GM23248 (cell line): Measurements from ENCODE around the gene SKAP1. TPM values are rescaled to one million over a fixed set of nuclear protein-coding genes. Genes with fewer than 3 reads are reported as not detected.
"Not testable (repeated sequence)": the region's sequence is repeated elsewhere in the genome, so short reads cannot be mapped to it uniquely, and the experiment has no call there.

Experiments used
- DNase-seq: peaks from one replicate; pipeline ENCODE4 v3.0.0-alpha.2; 2015
- H2AFZ ChIP-seq: fragments of 200-600 bp; sonication (generic); 2 replicates; pipeline ENCODE4 v1.6.1; 2016; ENCODE audit warnings: antibody characterized with exemption
- H3F3A ChIP-seq: fragments of 200-600 bp; sonication (generic); 2 replicates; pipeline ENCODE4 v1.6.1; 2016; ENCODE audit warnings: mild to moderate bottlenecking, antibody characterized with exemption, mixed run types; ENCODE audit not compliant: insufficient read depth
- H3K27ac ChIP-seq: fragments of 200-600 bp; sonication (generic); 2 replicates; pipeline ENCODE4 v1.5.1; 2016; ENCODE audit warnings: mild to moderate bottlenecking
- H3K27me3 ChIP-seq: fragments of 200-600 bp; sonication (generic); replicated peaks from 2 replicates; pipeline ENCODE4 v1.6.1; 2016; ENCODE audit warnings: mild to moderate bottlenecking; ENCODE audit not compliant: insufficient read depth
- H3K36me3 ChIP-seq: fragments of 200-600 bp; sonication (generic); 2 replicates; pipeline ENCODE4 v1.6.1; 2016; ENCODE audit warnings: low read depth, mild to moderate bottlenecking
- H3K4me1 ChIP-seq: fragments of 200-600 bp; sonication (generic); 2 replicates; pipeline ENCODE4 v1.6.1; 2016; ENCODE audit warnings: mild to moderate bottlenecking; ENCODE audit not compliant: insufficient read depth
- H3K4me2 ChIP-seq: fragments of 200-600 bp; sonication (generic); one replicate; pipeline ENCODE4 v1.6.1; 2016; ENCODE audit warnings: mild to moderate bottlenecking; ENCODE audit not compliant: unreplicated experiment
- H3K4me3 ChIP-seq: fragments of 200-600 bp; sonication (generic); 2 replicates; pipeline ENCODE4 v1.5.1; 2016; ENCODE audit warnings: mild to moderate bottlenecking
- H3K79me2 ChIP-seq: fragments of 200-600 bp; sonication (generic); 2 replicates; pipeline ENCODE4 v1.6.1; 2016; ENCODE audit warnings: mild to moderate bottlenecking; ENCODE audit not compliant: insufficient read depth
- H3K9ac ChIP-seq: fragments of 200-600 bp; sonication (generic); 2 replicates; pipeline ENCODE4 v1.6.1; 2016; ENCODE audit warnings: mild to moderate bottlenecking
- H3K9me2 ChIP-seq: fragments of 200-600 bp; sonication (generic); 2 replicates; pipeline ENCODE4 v1.6.1; 2016; ENCODE audit warnings: mixed run types, mild to moderate bottlenecking, moderate library complexity; ENCODE audit not compliant: insufficient read depth
- H3K9me3 ChIP-seq: fragments of 200-600 bp; sonication (generic); one replicate; pipeline ENCODE4 v1.6.1; 2017; ENCODE audit warnings: low read depth
- H4K20me1 ChIP-seq: fragments of 200-600 bp; sonication (generic); 2 replicates; pipeline ENCODE4 v1.6.0; 2016; ENCODE audit not compliant: insufficient read depth
- EZH2 ChIP-seq: fragments of 200-600 bp; sonication (generic); IDR thresholded peaks from 2 replicates; pipeline ENCODE4 v1.6.1; 2018; ENCODE audit warnings: antibody characterized with exemption, mild to moderate bottlenecking; ENCODE audit not compliant: insufficient read depth, poor library complexity, severe bottlenecking
- EZH2phosphoT487 ChIP-seq: fragments of 200-600 bp; sonication (generic); IDR thresholded peaks from 2 replicates; pipeline ENCODE4 v1.6.1; 2018; ENCODE audit warnings: antibody characterized with exemption, moderate library complexity, mild to moderate bottlenecking, low read depth; ENCODE audit not compliant: insufficient read depth
- WGBS, 2 experiments: methylation state at CpG; one replicate each; pipeline ENCODE4 v1.1.6; 2015 to 2017; ENCODE audit warnings: low lambda C conversion rate in 2 of 2, low coverage in 1 of 2; ENCODE audit errors: missing lambda C conversion rate in 2 of 2; 5-methylcytosine and 5-hydroxymethylcytosine counted together
- in situ Hi-C: fragments of 300-500 bp; cut with MboI; formaldehyde crosslinking; loops from 2 replicates; pipeline ENCODE4 v1.15.0; 2020
- polyA plus RNA-seq: library from polyadenylated mRNA; unstranded; fragments of >200 nt; fragmentation: Nextera tagmentation; extraction: Ambion mirVana; gene quantifications from 2 replicates; pipeline ENCODE4 v1.2.1, GENCODE V29; 2016
- total RNA-seq: library from RNA; depleted of rRNA; stranded (reverse); fragments of >200 nt; shearing (Covaris generic); gene quantifications from 2 replicates; pipeline ENCODE4 v1.2.3, GENCODE V29; 2014

The SKAP1 gene
- total and polyA plus RNA-seq, 2 experiments from 2014 or later, result not detected

DNA sequence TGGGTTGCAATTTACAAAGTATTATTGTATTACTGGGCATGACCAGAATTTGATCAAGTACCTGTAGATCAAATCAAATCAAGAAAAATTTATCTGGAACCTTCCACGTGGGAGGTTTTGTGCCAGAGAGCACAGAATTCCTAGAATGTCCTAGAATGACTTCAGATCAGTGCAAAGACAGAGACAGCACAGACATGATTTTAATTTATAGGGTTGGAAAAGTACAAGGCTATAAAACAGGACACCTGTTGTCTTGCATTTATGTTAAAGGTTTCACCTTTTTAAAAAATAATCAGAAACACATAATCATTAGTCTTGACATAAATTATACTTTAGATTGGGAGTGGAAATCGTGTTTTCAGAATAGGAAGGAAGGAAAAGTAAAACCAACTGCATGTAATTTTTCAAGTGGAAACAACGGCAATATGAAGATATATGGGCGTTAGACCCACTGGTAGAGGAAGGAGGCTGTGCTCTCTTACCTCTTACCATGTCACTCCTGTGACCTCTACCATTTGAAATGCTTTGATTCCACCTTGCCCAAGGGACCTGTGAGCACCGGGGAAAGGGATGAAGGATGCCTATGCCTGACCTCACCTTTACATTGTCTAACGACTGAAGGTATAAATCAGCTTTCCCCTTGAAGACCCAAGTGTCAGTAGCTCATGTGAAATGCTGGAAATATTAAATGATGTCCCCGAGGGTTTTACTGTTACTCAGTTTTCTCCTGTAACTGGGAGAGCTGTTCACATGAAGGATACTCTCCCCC lies 222.1 kb downstream of the SKAP1 start:
- no peak for TF ChIP-seq EZH2phosphoT487
- no peak for TF ChIP-seq EZH2
- Histone ChIP-seq H3K4me3 (no peak overlapping the region), H3K9me3 (no peaks in the 10 kb centered on the region), H4K20me1 (no peaks in the 10 kb centered on the region), H3K27me3 (peaks cover 46% of the 10 kb centered on the region), H3K4me2 (no peak overlapping the region), H3K9ac (no peak overlapping the region), H2AFZ (no peak overlapping the region), H3K9me2 (no peaks in the 10 kb centered on the region), H3K27ac (no peak overlapping the region), H3K4me1 (peaks cover 5% of the 10 kb centered on the region; the same call in 1 of the 2 replicates), H3K79me2 (no peaks in the 10 kb centered on the region), H3K36me3 (no peaks in the 10 kb centered on the region), H3F3A (no peaks in the 10 kb centered on the region)
- WGBS, 2 experiments, result 12 to 13% methylated on average over 7 of the region's 7 CpGs
- no peak for DNase-seq
- in situ Hi-C loops, result no loop called here

DNA sequence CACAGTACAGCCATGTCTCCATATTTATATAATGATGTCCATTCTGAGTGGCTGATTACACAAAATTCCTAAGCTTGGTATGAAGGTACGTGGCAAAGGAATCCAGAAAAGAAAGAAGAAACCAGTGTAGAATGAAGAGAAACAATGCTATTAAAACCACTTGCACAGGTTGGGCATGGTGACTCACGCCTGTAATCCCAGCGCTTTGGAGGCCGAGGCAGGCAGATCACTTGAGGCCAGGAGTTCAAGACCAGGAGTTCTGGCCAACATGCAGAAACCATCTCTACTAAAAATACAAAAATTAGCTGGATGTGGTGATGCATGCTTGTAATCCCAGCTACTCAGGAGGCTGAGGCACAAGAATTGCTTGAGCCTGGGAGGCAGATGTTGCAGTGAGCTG lies 223.0 kb downstream of the SKAP1 start:
- H2AFZ ChIP-seq, H4K20me1 ChIP-seq, H3K79me2 ChIP-seq, H3K4me3 ChIP-seq, H3F3A ChIP-seq, H3K9me2 ChIP-seq, H3K36me3 ChIP-seq, in situ Hi-C loops, H3K4me1 ChIP-seq, H3K27ac ChIP-seq, H3K9ac ChIP-seq, H3K9me3 ChIP-seq, H3K4me2 ChIP-seq: not testable (repeated sequence)
- WGBS, 2 experiments, result 14 to 15% methylated on average over 4 of the region's 4 CpGs
- H3K27me3 ChIP-seq, result peaks cover 44% of the 10 kb centered on the region
- peak; percentile 43 for DNase-seq

DNA sequence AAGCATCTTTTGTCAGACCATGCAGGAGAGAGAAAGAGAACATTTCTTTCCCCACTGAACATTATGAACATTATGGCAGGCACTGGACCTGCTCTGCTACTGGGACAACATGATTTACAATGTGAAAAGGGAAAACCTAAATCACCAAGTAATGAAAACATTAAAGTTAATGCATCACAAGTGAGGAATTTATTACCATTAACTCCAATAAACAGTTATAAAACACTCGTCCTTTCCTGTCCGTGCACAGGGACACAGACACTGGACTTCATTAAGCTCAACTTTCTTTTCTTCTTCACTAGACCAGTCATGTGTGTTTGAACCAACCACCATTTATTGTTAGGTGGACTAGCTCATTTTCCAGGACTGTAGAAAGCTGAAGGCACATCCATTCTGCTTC lies 227.1 kb downstream of the SKAP1 start:
- TF ChIP-seq EZH2phosphoT487 (no peak), EZH2 (no peak)
- H3K4me2 ChIP-seq, result no peak overlapping the region
- H3K36me3 ChIP-seq, result no peaks in the 10 kb centered on the region
- no peaks in the 10 kb centered on the region for H3K9me3 ChIP-seq
- H2AFZ ChIP-seq, result no peak overlapping the region
- H3K27me3 ChIP-seq, result peaks cover 42% of the 10 kb centered on the region
- no peak for DNase-seq
- H3K4me3 ChIP-seq, result no peak overlapping the region
- no peaks in the 10 kb centered on the region for H3F3A ChIP-seq
- H3K9ac ChIP-seq, result no peak overlapping the region
- H3K79me2 ChIP-seq, result no peaks in the 10 kb centered on the region
- H3K27ac ChIP-seq, result no peak overlapping the region
- 38 to 62% methylated on average over 2 of the region's 2 CpGs for WGBS, 2 experiments
- in situ Hi-C loops, result no loop called here
- H3K9me2 ChIP-seq, result no peaks in the 10 kb centered on the region
- no peaks in the 10 kb centered on the region for H4K20me1 ChIP-seq
- H3K4me1 ChIP-seq, result peaks cover 5% of the 10 kb centered on the region; the same call in 1 of the 2 replicates

DNA sequence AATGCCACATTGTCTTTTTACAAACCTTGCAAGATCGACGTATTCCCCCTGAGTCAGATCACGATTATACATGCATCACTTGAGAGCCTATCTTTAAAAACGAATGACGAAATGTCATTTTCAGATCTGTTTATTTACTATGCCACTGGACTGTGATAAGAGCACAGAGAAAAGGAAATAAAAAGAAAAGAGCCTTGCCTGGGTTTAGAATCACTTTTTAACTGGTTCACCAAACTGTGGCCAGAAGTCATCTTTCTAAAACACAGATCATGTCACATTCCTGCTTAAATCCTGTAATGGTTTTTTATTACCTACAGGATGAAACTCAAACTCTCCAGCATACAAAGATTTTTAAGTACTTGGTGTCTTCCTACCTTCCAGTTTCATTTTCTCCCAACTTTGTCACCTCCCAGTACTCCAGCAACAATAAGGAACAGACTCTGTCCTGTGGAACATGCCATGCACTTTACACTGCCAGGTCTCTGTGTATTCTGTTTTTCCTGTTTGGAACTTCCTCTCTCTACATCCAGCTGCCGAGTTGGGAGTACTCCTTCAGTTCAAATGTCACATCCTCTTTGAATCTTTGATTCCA lies 231.0 kb downstream of the SKAP1 start:
- Histone ChIP-seq H3K27ac (no peak overlapping the region), H3K36me3 (no peaks in the 10 kb centered on the region), H2AFZ (no peak overlapping the region), H3K9me2 (no peaks in the 10 kb centered on the region), H3K9me3 (no peaks in the 10 kb centered on the region), H3K4me3 (no peak overlapping the region), H3K4me1 (no peaks in the 10 kb centered on the region), H3K4me2 (no peak overlapping the region), H4K20me1 (no peaks in the 10 kb centered on the region), H3K79me2 (no peaks in the 10 kb centered on the region), H3F3A (no peaks in the 10 kb centered on the region), H3K9ac (no peak overlapping the region), H3K27me3 (peaks cover 67% of the 10 kb centered on the region)
- no peak for DNase-seq
- in situ Hi-C loops, result no loop called here
- 52 to 65% methylated on average over 6 of the region's 6 CpGs for WGBS, 2 experiments
- TF ChIP-seq EZH2 (no peak), EZH2phosphoT487 (no peak)

DNA sequence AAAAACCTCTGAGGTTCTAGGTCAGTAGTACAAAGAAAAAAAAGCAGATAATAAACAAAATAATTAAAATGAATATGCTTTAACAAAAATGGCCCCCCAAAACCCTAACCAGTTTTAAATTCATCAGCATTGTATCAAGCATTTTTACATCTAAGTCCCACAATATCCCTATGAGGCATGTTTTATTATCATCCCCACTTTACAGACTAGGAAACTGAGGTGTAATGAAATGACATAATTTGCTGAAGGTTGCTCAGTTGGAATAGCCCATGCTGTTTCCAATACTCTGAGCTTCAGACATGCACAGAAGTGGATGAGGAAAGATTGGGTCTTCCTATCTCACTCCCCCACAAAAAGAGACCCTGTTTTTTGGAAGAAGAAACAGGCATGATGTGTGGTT lies 234.1 kb downstream of the SKAP1 start:
- Histone ChIP-seq H3K79me2 (no peaks in the 10 kb centered on the region), H3K9me2 (no peaks in the 10 kb centered on the region), H2AFZ (no peak overlapping the region), H3K36me3 (no peaks in the 10 kb centered on the region), H3K9ac (no peak overlapping the region), H4K20me1 (no peaks in the 10 kb centered on the region), H3K4me1 (no peaks in the 10 kb centered on the region), H3K4me2 (no peak overlapping the region), H3F3A (no peaks in the 10 kb centered on the region), H3K27me3 (peaks cover 66% of the 10 kb centered on the region), H3K4me3 (no peak overlapping the region), H3K27ac (no peak overlapping the region), H3K9me3 (no peaks in the 10 kb centered on the region)
- TF ChIP-seq EZH2phosphoT487 (no peak), EZH2 (no peak)
- in situ Hi-C loops, result no loop called here
- DNase-seq, result no peak
